ENCODE measurements around the gene ST6GALNAC4. TPM values are rescaled to one million over a fixed set of nuclear protein-coding genes. Genes with fewer than 3 reads are reported as not detected.

ST6GALNAC4 gene
- total RNA-seq, 1 experiment from 2014 or later, result 25.7 TPM

- ATAC-seq, result no peak
- H3K4me1 Mint-ChIP-seq, result peaks cover 22% of the 10 kb centered on the region
- H3K27ac Mint-ChIP-seq, result 0 out of 2 replicates have a peak overlapping the region, but pooled peaks have one; percentile 36
- DNase-seq (ENCODE audit: low spot score), result no peak
- ChIA-PET CTCF (interaction anchor here (1.4 kb wide), 1 partner anchor 10 kb away, joined by 5 read pairs; no protein-coding TSS in a partner anchor), POLR2A (no interaction called here)
- H3K4me3 Mint-ChIP-seq, result no peak overlapping the region
- no peaks in the 10 kb centered on the region for H3K27me3 Mint-ChIP-seq (ENCODE audit: low read depth)
- H3K36me3 Mint-ChIP-seq, result peaks cover 5% of the 10 kb centered on the region; the same call in 1 of the 2 replicates
- TF ChIP-seq ZNF281 (CRISPR knock-in tag; IDR thresholded peaks at IDR 0.05) (no peak), PREB (CRISPR knock-in tag; IDR thresholded peaks at IDR 0.05; ENCODE audit: borderline replicate concordance) (no peak), NR1H2 (CRISPR knock-in tag; IDR thresholded peaks at IDR 0.05) (no peak), AFF4 (CRISPR knock-in tag; IDR thresholded peaks at IDR 0.05; ENCODE audit: borderline replicate concordance) (no peak), ARID4B (CRISPR knock-in tag; IDR thresholded peaks at IDR 0.05; ENCODE audit: borderline replicate concordance) (no peak), USF1 (CRISPR knock-in tag; IDR thresholded peaks at IDR 0.05) (no peak), TP53 (CRISPR knock-in tag; IDR thresholded peaks at IDR 0.05) (no peak), USF2 (CRISPR knock-in tag; IDR thresholded peaks at IDR 0.05) (no peak), GRHL2 (CRISPR knock-in tag; IDR thresholded peaks at IDR 0.05; ENCODE audit: insufficient replicate concordance, severe bottlenecking) (no peak), FOXK1 (CRISPR knock-in tag; IDR thresholded peaks at IDR 0.05) (no peak), TCF7 (CRISPR knock-in tag; IDR thresholded peaks at IDR 0.05; ENCODE audit: low read depth) (no peak), ATF6 (CRISPR knock-in tag; IDR thresholded peaks at IDR 0.05) (no peak), JUN (CRISPR knock-in tag; IDR thresholded peaks at IDR 0.05) (no peak), SOX15 (CRISPR knock-in tag; IDR thresholded peaks at IDR 0.05) (no peak), IRF2 (CRISPR knock-in tag; IDR thresholded peaks at IDR 0.05; ENCODE audit: borderline replicate concordance, low read depth) (no peak), FOXP4 (CRISPR knock-in tag; IDR thresholded peaks at IDR 0.05) (no peak), ZNF512 (CRISPR knock-in tag; IDR thresholded peaks at IDR 0.05; ENCODE audit: borderline replicate concordance) (no peak)
- no peaks in the 10 kb centered on the region for H3K9me3 Mint-ChIP-seq
Observed at GRCh38 chr9:127945942-127946341, 29.1 kb upstream of the ST6GALNAC4 start.

All from WTC11 (cell line).